ENCODE results near the gene DCTN4. TPM values are rescaled to one million over a fixed set of nuclear protein-coding genes. Genes with fewer than 3 reads are reported as not detected.

Gene DCTN4
- total RNA-seq, 4 donors from 2014 or later = 66.6 to 92.6 (median 72.8) TPM

DNA sequence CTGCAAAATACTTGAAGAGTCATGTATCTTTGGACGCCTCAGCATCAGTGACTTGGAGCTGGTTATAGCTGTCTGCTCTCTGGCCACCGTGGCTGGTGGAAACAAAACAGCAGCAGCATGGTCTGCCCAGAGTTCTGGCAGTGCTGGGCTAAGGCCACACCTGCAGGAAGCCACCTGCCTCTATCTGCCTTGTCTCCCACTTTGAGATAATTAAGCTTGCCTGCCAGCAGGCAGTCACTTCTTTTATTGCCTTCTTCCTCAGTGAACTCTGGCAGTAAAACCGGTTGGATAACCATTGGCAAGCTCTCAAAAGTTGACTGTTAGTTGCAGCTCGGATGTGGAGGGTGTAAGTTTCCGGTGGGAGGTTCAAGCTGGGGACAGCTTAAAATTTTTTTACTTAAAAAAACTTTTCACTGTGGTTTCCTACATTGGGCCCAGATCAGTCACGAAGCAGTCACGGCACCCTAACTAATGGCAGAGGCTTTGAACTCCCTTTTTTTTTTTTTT lies 24.7 kb upstream of the DCTN4 start:
- ATAC-seq (peak; percentile 28 to 44), DNase-seq (peak in 1 of 2 donors; percentile 52)
- Histone ChIP-seq H3K9me3 (no peaks in the 10 kb centered on the region), H3K36me3 (no peaks in the 10 kb centered on the region), H3K4me1 (peaks cover 14 to 26% of the 10 kb centered on the region in 2 donors), H3K27ac (peak overlapping the region; percentile 81 to 87 (median 84)), H3K4me3 (peak overlapping the region in 3 of 4 donors; percentile 1 to 22 (median 11)), H3K27me3 (no peaks in the 10 kb centered on the region)
- intact Hi-C loops (cut with DNase I; ENCODE audit: low total_unique reads) = loop anchor here (10.0 kb wide), 1 partner anchor 331 kb away; no protein-coding TSS in a partner anchor
- TF ChIP-seq, protein P1, sequence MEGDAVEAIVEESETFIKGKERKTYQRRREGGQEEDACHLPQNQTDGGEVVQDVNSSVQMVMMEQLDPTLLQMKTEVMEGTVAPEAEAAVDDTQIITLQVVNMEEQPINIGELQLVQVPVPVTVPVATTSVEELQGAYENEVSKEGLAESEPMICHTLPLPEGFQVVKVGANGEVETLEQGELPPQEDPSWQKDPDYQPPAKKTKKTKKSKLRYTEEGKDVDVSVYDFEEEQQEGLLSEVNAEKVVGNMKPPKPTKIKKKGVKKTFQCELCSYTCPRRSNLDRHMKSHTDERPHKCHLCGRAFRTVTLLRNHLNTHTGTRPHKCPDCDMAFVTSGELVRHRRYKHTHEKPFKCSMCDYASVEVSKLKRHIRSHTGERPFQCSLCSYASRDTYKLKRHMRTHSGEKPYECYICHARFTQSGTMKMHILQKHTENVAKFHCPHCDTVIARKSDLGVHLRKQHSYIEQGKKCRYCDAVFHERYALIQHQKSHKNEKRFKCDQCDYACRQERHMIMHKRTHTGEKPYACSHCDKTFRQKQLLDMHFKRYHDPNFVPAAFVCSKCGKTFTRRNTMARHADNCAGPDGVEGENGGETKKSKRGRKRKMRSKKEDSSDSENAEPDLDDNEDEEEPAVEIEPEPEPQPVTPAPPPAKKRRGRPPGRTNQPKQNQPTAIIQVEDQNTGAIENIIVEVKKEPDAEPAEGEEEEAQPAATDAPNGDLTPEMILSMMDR (IDR thresholded peaks at IDR 0.05 in 4 of 5, conservative IDR thresholded peaks at IDR 0.05 in 1 of 5) = no peak
- peak; percentile 12 to 33 for TF ChIP-seq POLR2A (IDR thresholded peaks at IDR 0.05)
- in situ Hi-C loops (cut with MboI; ENCODE audit: low sequenced_read_pairs in 4 of 4) = no loop called here

DNA sequence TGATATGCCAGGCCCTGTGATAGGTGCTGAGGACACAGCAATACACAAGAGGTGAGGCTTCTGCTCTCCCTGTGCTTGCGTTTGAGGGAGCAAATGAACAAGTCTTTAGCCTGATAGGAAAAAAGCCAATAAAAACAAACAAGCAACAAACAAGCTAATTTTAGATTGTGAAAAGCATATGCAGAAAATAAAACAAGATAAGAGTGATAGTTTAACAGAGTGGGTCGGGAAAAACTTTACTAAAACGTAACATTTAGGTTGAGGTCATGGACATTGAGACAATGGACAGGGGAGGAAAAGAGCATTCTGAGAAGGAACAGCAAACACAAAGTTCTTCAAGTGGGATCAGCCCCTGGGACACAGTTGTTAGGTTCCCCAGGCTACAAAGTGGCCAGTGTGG lies 24.0 kb upstream of the DCTN4 start:
- Histone ChIP-seq H3K4me1 (peaks cover 20 to 28% of the 10 kb centered on the region in 2 donors), H3K4me3 (peak overlapping the region in 3 of 4 donors; percentile 1 to 91 (median 11)), H3K36me3 (no peaks in the 10 kb centered on the region), H3K9me3 (no peaks in the 10 kb centered on the region), H3K27ac (peak overlapping the region; percentile 81 to 87 (median 84)), H3K27me3 (no peaks in the 10 kb centered on the region)
- no peak for DNase-seq
- intact Hi-C loops (cut with DNase I; ENCODE audit: low total_unique reads) = loop anchor here (10.0 kb wide), 1 partner anchor 332 kb away; no protein-coding TSS in a partner anchor
- in situ Hi-C loops (cut with MboI; ENCODE audit: low sequenced_read_pairs in 4 of 4) = no loop called here
- ATAC-seq = no peak
- TF ChIP-seq POLR2A (IDR thresholded peaks at IDR 0.05) = no peak
- TF ChIP-seq, protein P1 (IDR thresholded peaks at IDR 0.05 in 4 of 5, conservative IDR thresholded peaks at IDR 0.05 in 1 of 5) = no peak

DNA sequence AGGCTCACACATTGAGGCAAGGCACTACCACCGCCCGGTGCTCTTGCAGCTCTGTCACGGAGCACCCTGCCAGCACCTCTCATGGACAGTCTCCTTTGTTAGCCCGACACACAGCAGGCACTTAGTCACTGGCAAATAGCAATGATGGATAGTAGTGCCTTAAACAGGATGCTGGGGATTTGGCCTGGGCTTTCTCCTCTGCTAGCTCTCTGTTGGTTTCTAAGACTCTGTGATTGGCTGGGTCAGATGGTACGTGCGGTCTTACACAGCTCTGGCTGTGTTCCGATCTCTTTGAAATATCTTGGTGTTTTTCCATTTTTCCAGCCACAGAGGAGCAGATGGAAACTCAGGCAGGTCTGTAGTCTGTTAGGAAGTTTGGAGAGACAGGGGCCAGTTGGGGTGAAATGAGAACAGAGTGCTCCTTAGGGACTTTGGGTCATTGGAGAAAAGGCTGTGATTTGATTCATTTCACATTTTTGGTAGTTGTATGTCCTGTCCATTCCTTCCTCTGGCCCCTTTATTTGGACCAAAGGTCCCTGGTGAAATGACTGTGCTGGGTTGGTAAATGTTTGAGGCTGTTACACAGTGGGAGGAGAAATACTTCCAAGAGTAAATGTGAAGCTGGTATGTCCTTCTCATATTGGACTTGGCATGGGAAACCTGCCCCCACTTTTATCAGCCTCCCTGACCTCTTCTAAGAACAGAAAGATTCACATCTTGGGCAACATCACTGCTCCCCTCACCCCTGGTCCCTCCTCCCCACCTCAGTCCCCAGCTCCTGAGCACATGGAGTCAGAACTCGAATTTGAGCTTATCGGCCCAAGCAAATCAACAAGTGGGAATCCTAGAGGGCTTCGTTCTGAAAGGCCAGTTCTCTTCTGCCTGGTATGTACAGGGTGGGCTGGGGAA lies 23.1 kb upstream of the DCTN4 start:
- TF ChIP-seq, protein P1 (IDR thresholded peaks at IDR 0.05 in 4 of 5, conservative IDR thresholded peaks at IDR 0.05 in 1 of 5) = no peak
- TF ChIP-seq POLR2A (IDR thresholded peaks at IDR 0.05) = peak; percentile 37 to 73
- Histone ChIP-seq H3K9me3 (no peaks in the 10 kb centered on the region), H3K27me3 (no peaks in the 10 kb centered on the region), H3K4me3 (peak overlapping the region; percentile 38 to 91 (median 76)), H3K27ac (peak overlapping the region; percentile 81 to 87 (median 84)), H3K4me1 (peaks cover 21 to 31% of the 10 kb centered on the region in 2 donors), H3K36me3 (no peaks in the 10 kb centered on the region)
- intact Hi-C loops (cut with DNase I; ENCODE audit: low total_unique reads) = loop anchor here (10.0 kb wide), 1 partner anchor 333 kb away; no protein-coding TSS in a partner anchor
- ATAC-seq (peak; percentile 67), DNase-seq (peak; percentile 55 to 77)
- in situ Hi-C loops (cut with MboI; ENCODE audit: low sequenced_read_pairs in 4 of 4) = no loop called here

DNA sequence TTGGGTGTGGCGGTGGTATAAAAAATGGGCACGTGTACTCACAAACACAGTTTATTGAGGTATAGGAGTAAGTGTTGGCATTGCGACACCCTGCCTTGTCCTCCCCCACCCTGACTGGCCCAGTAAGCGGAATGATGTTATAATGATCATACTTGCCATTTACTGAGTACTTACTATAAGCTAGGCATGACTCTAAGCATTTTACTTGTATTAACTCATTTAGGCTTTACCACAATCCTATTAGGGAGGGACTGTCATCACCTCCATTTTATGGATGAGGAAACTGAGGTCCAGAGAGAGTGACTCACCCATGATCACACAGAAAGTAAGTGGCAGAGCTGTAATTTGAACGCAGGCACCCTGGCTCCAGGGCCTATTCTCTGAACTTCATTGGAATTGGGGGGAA lies 22.0 kb upstream of the DCTN4 start:
- DNase-seq = no peak
- Histone ChIP-seq H3K9me3 (no peaks in the 10 kb centered on the region), H3K27me3 (no peaks in the 10 kb centered on the region), H3K4me1 (peaks cover 21 to 31% of the 10 kb centered on the region in 2 donors), H3K4me3 (peak overlapping the region; percentile 42 to 91 (median 76)), H3K27ac (peak overlapping the region; percentile 81 to 87 (median 84)), H3K36me3 (no peaks in the 10 kb centered on the region)
- ATAC-seq = no peak
- in situ Hi-C loops (cut with MboI; ENCODE audit: low sequenced_read_pairs in 4 of 4) (no loop called here), intact Hi-C loops (cut with DNase I; ENCODE audit: low total_unique reads) (loop anchor here (10.0 kb wide), 1 partner anchor 334 kb away; no protein-coding TSS in a partner anchor)
- TF ChIP-seq, protein P1 (IDR thresholded peaks at IDR 0.05 in 4 of 5, conservative IDR thresholded peaks at IDR 0.05 in 1 of 5) = no peak
- TF ChIP-seq POLR2A (IDR thresholded peaks at IDR 0.05) = no peak

Data from gastrocnemius medialis (tissue), 4 donors.